Superior temporal gyrus (tissue), 1 donor: ENCODE data around the gene KIF3C.

Experiments used
- DNase-seq: peaks from one replicate; pipeline ENCODE4 v3.0.0-alpha.2; 2016; ENCODE audit errors: extremely low spot score

Gene KIF3C

GRCh38 chr2:25877431-25878360, 104.6 kb downstream of the KIF3C start:
- DNase-seq: peak; percentile 78
